Measurements from ENCODE around the gene RAB27B.

Gene RAB27B

GRCh38 chr18:54829856-54830255, 1.6 kb downstream of the RAB27B start:
- Histone ChIP-seq H3K27me3 (ENCODE audit: control insufficient read depth, insufficient read depth, low read length) (no peaks in the 10 kb centered on the region), H3K79me2 (no peaks in the 10 kb centered on the region), H3K4me3 (ENCODE audit: low read depth, low read length) (no peak overlapping the region), H3K27ac (no peak overlapping the region), H3K4me2 (ENCODE audit: low read length) (no peak overlapping the region), H3K9ac (no peak overlapping the region), H2AFZ (no peak overlapping the region), H3K9me3 (ENCODE audit: control insufficient read depth, low read length) (no peaks in the 10 kb centered on the region), H3K36me3 (ENCODE audit: control insufficient read depth, insufficient read depth, low read length) (no peaks in the 10 kb centered on the region), H3K4me1 (no peaks in the 10 kb centered on the region)
- TF ChIP-seq, protein P1, sequence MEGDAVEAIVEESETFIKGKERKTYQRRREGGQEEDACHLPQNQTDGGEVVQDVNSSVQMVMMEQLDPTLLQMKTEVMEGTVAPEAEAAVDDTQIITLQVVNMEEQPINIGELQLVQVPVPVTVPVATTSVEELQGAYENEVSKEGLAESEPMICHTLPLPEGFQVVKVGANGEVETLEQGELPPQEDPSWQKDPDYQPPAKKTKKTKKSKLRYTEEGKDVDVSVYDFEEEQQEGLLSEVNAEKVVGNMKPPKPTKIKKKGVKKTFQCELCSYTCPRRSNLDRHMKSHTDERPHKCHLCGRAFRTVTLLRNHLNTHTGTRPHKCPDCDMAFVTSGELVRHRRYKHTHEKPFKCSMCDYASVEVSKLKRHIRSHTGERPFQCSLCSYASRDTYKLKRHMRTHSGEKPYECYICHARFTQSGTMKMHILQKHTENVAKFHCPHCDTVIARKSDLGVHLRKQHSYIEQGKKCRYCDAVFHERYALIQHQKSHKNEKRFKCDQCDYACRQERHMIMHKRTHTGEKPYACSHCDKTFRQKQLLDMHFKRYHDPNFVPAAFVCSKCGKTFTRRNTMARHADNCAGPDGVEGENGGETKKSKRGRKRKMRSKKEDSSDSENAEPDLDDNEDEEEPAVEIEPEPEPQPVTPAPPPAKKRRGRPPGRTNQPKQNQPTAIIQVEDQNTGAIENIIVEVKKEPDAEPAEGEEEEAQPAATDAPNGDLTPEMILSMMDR (IDR thresholded peaks at IDR 0.05), result no peak

GRCh38 chr18:54830260-54830659, 2.0 kb downstream of the RAB27B start:
- Histone ChIP-seq H3K27ac (no peak overlapping the region), H3K4me1 (no peaks in the 10 kb centered on the region), H2AFZ (no peak overlapping the region), H3K9ac (no peak overlapping the region), H3K27me3 (ENCODE audit: control insufficient read depth, insufficient read depth, low read length) (no peaks in the 10 kb centered on the region), H3K4me3 (ENCODE audit: low read depth, low read length) (no peak overlapping the region), H3K79me2 (no peaks in the 10 kb centered on the region), H3K9me3 (ENCODE audit: control insufficient read depth, low read length) (no peaks in the 10 kb centered on the region), H3K4me2 (ENCODE audit: low read length) (no peak overlapping the region), H3K36me3 (ENCODE audit: control insufficient read depth, insufficient read depth, low read length) (no peaks in the 10 kb centered on the region)
- TF ChIP-seq, protein P1 (IDR thresholded peaks at IDR 0.05), result no peak

DNA sequence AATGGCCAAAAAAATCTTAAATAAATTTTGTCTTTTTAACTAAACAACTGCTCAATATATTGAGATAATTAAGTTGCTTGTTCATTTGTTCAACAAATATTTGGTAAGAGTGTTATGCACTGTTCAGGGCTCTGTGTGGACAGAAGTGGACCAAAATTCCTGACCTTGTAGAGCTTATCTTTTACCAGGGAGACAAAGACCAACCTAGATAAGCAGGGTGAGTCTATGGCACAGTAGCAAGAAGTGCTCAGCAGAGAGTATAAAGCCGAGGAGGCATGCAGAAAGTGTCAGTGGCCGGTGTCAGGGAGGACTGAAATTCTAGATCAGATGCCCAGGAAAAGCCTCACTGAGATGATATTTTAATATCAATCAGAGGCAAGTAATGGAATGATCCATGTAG, 2.6 kb downstream of the RAB27B start:
- Histone ChIP-seq H3K79me2 (no peaks in the 10 kb centered on the region), H3K4me2 (ENCODE audit: low read length) (no peak overlapping the region), H3K27ac (no peak overlapping the region), H3K4me1 (no peaks in the 10 kb centered on the region), H3K27me3 (ENCODE audit: control insufficient read depth, insufficient read depth, low read length) (no peaks in the 10 kb centered on the region), H2AFZ (no peak overlapping the region), H3K4me3 (ENCODE audit: low read depth, low read length) (no peak overlapping the region), H3K9ac (no peak overlapping the region), H3K36me3 (ENCODE audit: control insufficient read depth, insufficient read depth, low read length) (no peaks in the 10 kb centered on the region), H3K9me3 (ENCODE audit: control insufficient read depth, low read length) (no peaks in the 10 kb centered on the region)
- TF ChIP-seq, protein P1 (IDR thresholded peaks at IDR 0.05), result no peak

DNA sequence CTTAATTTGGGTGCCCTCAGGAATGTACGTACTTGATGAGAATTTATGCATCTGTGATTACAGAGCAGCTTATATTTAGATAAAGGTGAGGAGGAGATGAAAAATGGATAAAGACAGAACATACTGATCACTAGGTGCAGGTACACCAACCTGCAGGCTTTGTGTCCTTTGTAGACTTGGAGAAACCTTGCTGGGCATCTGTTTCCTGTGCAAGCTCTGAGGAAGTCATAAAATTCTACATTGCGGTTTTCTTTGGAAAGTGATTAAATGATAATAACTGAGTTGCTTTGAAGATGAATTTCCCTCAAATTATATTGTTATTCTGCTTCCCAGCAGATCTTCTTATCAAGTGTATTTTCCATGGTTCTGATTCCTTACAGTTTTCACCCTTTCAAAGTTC, 7.7 kb downstream of the RAB27B start:
- Histone ChIP-seq H3K9ac (no peak overlapping the region), H3K4me1 (no peaks in the 10 kb centered on the region), H3K36me3 (ENCODE audit: control insufficient read depth, insufficient read depth, low read length) (no peaks in the 10 kb centered on the region), H3K27ac (no peak overlapping the region), H3K27me3 (ENCODE audit: control insufficient read depth, insufficient read depth, low read length) (no peaks in the 10 kb centered on the region), H3K79me2 (no peaks in the 10 kb centered on the region), H2AFZ (no peak overlapping the region), H3K4me2 (ENCODE audit: low read length) (no peak overlapping the region), H3K9me3 (ENCODE audit: control insufficient read depth, low read length) (no peaks in the 10 kb centered on the region), H3K4me3 (ENCODE audit: low read depth, low read length) (no peak overlapping the region)
- TF ChIP-seq, protein P1 (IDR thresholded peaks at IDR 0.05), result no peak

GRCh38 chr18:54843314-54843713, 15.0 kb downstream of the RAB27B start:
- no peak overlapping the region for H3K9ac ChIP-seq

More at GRCh38 chr18:54843314-54843713, 15.0 kb downstream of the RAB27B start:
- H3K9me3 ChIP-seq (ENCODE audit: control insufficient read depth, low read length), result no peaks in the 10 kb centered on the region
- no peaks in the 10 kb centered on the region for H3K79me2 ChIP-seq
- H3K27ac ChIP-seq, result no peak overlapping the region
- H2AFZ ChIP-seq, result no peak overlapping the region
- H3K4me3 ChIP-seq (ENCODE audit: low read depth, low read length), result no peak overlapping the region
- no peak overlapping the region for H3K4me2 ChIP-seq (ENCODE audit: low read length)
- H3K27me3 ChIP-seq (ENCODE audit: control insufficient read depth, insufficient read depth, low read length), result no peaks in the 10 kb centered on the region
- TF ChIP-seq, protein P1 (IDR thresholded peaks at IDR 0.05), result no peak
- no peaks in the 10 kb centered on the region for H3K36me3 ChIP-seq (ENCODE audit: control insufficient read depth, insufficient read depth, low read length)
- no peaks in the 10 kb centered on the region for H3K4me1 ChIP-seq
